RPMI7951 (cell line): Measurements from ENCODE around the gene NADSYN1. TPM values are rescaled to one million over a fixed set of nuclear protein-coding genes. Genes with fewer than 3 reads are reported as not detected.

ENCODE experiments used
- DNase-seq: peaks from one replicate; pipeline ENCODE4 v3.0.0-alpha.2; 2012; ENCODE audit warnings: low read depth
- total RNA-seq: library from RNA; depleted of rRNA; stranded (reverse); fragments of >200 nt; shearing (Covaris generic); gene quantifications from 2 replicates; pipeline ENCODE4 v1.2.3, GENCODE V29; 2014

NADSYN1 gene
- total RNA-seq, 1 experiment from 2014 or later: 36.9 TPM

- DNase-seq: no peak
Observed at GRCh38 chr11:71451596-71452198, 1.3 kb upstream of the NADSYN1 start.

GRCh38 chr11:71452199-71453036 lies 585 bp upstream of the NADSYN1 start:
- DNase-seq: peak; percentile 7

DNA sequence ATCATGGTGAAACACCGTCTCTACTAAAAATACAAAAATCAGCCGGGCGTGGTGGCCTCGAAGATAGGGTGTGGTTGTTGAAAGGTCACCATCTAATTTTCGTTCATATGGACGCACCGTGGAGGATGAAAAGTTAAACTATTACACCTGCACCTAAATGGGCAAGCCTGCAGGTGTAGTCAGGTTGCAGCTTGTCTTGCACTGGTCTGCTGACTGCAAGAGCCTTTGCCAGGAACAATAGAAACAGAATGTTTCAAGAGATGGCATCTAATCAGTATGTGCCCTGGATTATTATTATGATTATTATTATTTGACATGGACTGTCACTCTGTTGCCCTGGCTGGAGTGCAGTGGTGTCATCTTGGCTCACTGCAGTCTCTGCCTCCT lies 908 bp downstream of the NADSYN1 start:
- no peak for DNase-seq

- DNase-seq: no peak
Observed at GRCh38 chr11:71454470-71455113, 1.6 kb downstream of the NADSYN1 start.

- no peak for DNase-seq
Observed at GRCh38 chr11:71456294-71456693, 3.3 kb downstream of the NADSYN1 start.

DNA sequence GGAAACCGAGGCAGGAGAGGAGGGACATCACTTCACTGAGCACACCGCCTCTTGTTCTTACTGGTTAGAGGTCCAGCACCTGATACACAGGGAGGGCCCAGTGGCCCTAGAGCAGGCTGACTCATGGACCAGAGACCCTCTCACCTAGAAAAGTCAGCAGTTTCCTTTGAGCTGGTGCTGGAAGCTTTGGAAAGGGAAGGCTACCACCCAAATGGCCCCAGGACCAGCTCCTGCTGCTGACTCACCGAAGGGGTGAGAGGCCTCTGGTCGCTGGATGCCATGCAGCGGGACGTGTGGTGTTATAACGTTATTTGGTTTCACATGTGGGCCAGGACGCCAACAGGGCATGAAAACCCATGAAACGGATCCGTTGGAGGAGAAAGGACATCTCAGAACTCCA lies 3.8 kb downstream of the NADSYN1 start:
- no peak for DNase-seq

DNA sequence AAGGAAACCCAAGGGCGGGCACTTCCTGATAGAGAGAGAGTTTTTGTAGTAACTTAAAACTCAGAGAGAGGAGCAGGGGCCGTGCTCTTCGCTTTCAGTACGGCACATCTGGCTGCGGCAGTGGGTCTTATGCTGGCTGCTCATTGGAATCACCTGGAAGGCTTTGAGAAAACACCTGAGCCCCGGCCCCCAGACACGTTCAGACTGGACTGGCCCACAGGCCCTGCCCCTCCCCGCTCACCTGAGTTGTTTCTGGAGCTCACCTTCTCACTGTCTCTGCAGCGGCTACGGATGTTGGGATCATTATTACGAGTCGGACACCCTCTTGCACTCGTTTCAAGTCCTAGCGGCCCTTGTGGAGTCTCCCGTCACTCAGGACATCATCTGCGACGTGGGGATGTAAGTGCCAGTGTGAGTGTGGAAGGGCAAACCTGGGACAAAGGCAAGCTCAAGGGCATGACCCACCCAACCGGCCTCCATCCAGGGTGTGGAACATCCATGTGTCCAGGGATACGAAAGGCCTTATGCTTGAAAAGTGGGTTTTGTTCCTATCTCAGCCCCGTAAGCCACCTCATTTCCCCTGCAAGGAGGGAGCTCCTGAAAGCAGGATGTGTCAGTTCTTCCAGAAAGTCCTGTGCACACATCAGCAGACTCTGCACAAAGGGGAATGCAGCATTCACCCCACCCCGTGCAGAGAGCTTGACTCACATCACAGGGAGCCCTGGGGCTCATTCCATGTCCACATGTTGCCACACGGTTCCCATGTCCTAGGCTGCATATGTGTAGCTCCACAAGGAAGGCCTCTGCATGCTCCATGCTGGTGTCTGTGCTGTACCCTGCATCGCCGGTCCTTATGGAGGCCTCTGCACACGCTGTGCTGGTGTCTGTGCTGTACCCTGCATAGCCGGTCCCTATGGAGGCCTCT lies 5.4 kb downstream of the NADSYN1 start:
- peak; percentile 10 for DNase-seq

GRCh38 chr11:71459076-71459766 lies 6.2 kb downstream of the NADSYN1 start:
- no peak for DNase-seq

DNA sequence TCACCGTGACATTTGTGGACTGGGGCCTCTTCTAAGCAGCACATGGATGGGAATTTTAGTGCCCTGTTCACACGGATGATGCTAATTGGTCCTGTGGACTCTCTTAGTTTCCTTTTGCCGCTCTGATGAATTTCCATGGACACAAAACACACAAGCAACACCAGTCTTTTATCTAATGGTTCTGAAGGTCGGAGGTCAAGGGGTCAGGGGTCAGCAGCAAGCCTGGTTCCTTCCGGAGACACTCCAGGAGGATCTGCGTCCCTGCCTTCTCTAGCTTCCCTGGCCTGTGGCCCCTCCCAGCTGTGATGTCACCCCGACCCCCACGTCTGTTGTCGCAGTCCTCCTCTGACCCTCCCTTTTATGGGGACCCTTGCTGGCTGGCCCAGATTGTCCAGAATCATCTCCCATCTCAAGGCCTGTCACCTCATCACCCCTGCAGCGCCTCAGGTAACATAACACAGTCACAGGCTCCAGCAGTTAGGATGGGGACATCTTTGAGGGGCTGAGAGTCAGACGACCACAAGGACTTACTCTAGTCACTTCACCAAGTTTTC lies 6.8 kb downstream of the NADSYN1 start:
- DNase-seq: no peak

DNA sequence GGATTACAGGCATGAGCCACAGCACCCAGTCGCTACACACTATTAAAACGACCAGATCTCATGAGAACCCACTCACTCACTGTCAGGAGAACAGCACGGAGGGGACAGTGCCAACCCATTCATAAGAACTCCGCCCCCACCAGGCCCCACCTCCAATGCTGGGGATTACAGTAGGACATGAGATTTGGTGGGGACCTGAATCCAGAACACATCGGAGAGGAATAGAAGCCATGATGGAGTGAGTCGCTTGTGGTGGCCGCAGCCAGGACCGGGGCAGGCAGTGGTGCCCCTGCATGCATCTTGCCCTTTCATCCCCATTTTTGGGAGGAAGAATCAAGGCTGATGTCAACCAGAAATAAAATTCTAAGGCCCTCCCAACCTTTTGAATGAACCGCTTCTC lies 8.7 kb downstream of the NADSYN1 start:
- no peak for DNase-seq

GRCh38 chr11:71462726-71463125 lies 9.7 kb downstream of the NADSYN1 start:
- no peak for DNase-seq

GRCh38 chr11:71463331-71464211 lies 10.6 kb downstream of the NADSYN1 start:
- no peak for DNase-seq

GRCh38 chr11:71465054-71465453 lies 12.1 kb downstream of the NADSYN1 start:
- no peak for DNase-seq

DNA sequence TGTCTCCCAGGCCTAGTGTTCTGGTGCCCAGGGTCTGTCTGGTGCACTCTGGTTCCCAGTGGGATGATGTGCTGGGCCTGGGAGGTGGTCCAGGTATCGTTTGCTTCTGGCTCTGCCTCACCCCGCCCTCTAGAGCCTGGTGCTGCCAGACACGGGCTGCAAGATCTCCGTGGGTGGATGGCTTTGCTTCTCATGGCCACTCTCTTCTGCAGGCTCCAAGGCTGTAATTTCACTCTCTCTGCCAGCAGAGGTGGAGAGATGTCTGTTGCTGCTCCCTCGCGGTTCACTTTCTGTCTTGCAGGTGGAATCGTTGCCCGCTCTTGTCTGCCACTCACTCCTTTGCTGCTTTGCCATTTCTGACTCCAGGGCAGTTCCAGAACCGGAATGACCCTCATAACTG lies 13.4 kb downstream of the NADSYN1 start:
- no peak for DNase-seq

DNA sequence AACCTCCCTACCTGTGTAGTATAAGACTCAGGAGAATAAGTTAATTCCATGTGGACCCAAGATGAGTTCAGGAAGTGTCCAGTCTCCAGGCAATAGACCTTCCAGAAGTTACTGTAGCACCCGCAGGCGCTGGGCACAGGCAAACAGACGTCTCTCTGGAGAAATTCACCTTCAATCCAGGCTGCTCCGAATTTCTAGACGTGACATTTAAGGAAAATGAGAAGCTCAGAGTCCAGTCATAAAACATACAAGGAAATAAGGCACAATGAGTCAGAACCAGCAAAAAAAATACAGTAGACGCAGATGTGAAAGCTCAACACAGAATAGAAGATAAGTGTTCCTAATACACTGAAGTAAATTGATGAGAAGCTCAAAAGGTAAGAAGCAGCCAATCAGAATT lies 14.2 kb downstream of the NADSYN1 start:
- DNase-seq: no peak

DNA sequence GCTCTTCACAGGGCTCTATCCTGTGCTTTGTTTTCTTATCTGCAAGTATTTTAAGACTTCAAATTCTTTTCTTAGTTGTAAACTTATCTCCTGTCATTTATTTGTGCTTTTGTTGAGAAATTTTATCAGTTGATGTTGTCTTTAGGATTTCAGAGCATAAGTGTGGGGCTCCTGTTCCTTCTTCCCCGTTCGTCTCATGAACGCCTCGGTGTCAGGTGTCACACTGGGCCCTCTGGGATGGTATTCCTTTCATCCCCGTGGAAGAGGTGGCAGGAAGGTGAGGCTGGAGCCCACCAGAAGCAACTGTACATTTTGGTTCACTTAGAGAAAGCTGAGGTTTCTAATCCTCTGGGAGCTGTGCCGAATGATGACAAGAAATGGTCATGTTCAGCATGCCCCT lies 17.9 kb downstream of the NADSYN1 start:
- DNase-seq: no peak

DNA sequence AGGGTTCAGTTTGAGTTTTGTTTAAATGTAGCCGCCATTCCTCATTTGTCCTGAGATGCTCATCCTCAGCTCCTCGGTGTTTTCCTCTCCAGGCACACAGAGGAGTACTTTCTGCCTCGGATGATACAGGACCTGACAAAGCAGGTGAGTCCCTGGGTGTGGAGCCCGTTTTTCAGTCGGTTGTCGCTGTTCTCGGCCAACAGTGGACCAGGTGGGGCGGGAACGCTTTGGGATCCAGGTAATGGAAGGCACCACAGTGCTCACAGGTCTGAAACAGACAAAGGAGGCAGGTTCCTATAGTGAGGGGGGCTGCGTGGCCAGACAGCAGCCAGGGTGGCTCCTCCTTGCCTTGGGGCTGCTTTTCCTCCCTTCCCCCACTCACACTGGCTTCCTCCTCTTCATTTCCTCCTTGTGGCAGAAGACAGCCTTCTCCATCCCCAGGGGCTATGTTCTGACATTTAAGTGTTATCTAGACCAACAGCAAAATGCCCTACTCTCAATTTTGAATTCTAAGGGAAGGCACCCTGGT lies 19.4 kb downstream of the NADSYN1 start:
- DNase-seq: no peak

DNA sequence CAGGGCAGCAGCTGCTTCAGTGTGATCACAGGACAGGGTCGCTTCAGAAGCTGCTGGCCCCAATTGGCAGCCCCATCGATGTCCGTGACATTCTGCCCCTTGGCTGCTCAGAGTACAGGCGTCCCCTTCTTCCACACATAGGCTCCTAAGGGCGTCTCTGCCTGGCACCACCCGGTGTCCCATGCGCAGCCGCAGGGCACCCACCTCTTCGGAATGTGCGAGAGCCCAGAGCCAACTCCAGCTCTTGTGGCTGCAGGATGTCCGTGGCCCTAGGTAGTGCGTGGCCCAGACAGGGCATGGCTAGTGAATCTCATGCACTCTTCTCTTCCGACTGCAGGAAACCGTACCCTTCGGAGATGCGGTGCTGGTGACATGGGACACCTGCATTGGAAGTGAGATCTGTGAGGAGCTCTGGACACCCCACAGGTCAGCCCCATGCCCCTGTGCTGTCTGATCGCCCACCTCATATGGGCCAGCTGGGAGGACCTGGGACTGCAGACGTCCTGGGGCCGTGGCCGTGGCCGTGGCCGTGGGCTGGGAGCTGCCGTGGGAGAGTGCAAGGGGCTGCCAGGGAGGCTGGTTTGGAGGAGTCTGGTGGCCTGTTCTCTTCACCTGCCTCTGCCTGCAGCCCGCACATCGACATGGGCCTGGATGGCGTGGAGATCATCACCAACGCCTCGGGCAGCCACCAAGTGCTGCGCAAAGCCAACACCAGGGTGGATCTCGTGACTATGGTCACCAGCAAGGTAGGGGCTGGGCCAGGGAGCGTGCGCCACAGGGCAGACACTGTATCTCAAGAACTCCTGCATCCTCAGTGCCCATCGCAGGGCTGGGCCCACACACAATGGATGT lies 20.2 kb downstream of the NADSYN1 start:
- DNase-seq: no peak

DNA sequence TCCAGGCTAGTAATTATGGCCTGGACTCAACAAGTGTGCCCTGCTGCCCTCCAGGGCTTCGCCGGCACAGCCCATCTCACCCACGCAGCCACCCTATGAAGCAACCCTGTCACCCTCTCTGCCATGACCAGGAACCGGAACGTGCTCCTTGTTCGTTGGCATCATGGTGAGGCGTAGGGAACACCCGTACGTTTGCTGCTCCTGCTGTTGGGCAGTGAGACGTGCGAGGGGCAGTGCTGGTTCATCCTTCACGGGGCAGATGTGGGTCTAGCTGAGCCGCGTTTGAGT lies 20.7 kb downstream of the NADSYN1 start:
- no peak for DNase-seq
